GM19438 (cell line): ENCODE measurements around the gene B4GALNT1.
"Not testable (repeated sequence)": the region's sequence is repeated elsewhere in the genome, so short reads cannot be mapped to it uniquely, and the experiment has no call there.

Experiments
- ATAC-seq: cut with Tn5 transposase; IDR thresholded peaks from one replicate; pipeline ENCODE4 v1.9.1; 2021; ENCODE audit warnings: low read depth; ENCODE audit not compliant: unreplicated experiment

The B4GALNT1 gene

GRCh38 chr12:57588951-57589610 is 43.9 kb downstream of the B4GALNT1 start:
- ATAC-seq = not testable (repeated sequence)

GRCh38 chr12:57586832-57587429 is 46.1 kb downstream of the B4GALNT1 start:
- ATAC-seq = no peak

- no peak for ATAC-seq
These were observed 46.9 kb downstream of the B4GALNT1 start for GRCh38 chr12:57586128-57586527.

GRCh38 chr12:57585156-57585555 is 47.8 kb downstream of the B4GALNT1 start:
- ATAC-seq = no peak

- ATAC-seq = no peak
These were observed 48.3 kb downstream of the B4GALNT1 start for GRCh38 chr12:57584690-57585089.

DNA sequence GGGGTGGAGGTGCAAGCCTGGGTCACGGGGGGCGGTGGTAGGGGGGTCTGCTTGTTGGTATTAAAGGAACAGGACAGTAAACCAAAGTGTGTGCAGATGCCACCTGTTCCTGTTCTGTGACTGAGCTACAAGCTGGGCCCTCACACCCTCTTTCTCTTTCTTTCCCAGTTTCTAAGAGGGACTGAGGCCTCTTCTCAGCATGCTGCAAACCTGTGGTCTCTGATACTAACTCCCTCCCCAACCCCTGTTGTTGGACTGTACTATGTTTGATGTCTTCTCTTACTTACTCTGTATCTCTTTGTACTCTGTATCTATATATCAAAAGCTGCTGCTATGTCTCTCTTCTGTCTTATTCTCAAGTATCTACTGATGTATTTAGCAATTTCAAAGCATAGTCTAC is 49.0 kb downstream of the B4GALNT1 start:
- ATAC-seq = no peak

GRCh38 chr12:57583008-57583831 is 49.8 kb downstream of the B4GALNT1 start:
- peak; percentile 99 for ATAC-seq

GRCh38 chr12:57582440-57582839 is 50.6 kb downstream of the B4GALNT1 start:
- ATAC-seq = no peak

DNA sequence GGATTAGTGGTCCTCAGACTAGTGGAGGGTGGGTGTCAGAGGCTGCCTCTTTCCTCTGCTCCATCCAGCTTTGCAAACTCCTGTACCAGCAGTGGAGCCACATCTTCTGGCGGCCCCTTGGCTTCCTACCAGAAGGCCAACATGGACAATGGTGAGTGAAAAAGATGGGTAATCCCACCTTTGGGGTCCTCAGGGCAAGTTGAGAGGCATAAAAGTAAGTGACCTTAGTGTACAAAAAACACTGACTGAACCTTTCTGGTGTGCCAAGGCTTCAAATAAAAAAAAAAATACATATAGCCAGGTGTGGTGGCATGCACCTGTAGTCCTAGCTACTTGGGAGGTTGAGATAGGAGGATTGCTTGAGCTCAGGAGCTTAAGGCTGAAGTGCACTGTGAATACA is 51.2 kb downstream of the B4GALNT1 start:
- ATAC-seq = no peak

DNA sequence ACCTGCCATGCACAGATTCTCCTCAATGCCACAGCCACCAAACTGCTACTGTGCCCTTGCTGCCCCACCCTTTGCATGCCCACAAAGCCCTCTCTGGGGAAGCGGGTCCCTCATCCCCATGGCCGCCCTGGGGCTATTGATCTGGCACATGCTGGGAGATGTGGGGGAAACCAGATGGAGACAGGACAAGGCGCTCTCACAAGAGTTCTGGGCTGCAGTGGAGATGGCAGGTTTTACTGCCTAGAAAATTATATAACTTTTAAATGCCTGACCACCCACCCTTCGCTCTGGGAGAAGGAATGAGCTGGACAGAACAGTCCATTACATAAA is 52.6 kb downstream of the B4GALNT1 start:
- no peak for ATAC-seq

GRCh38 chr12:57579677-57580465 is 53.1 kb downstream of the B4GALNT1 start:
- ATAC-seq = no peak

DNA sequence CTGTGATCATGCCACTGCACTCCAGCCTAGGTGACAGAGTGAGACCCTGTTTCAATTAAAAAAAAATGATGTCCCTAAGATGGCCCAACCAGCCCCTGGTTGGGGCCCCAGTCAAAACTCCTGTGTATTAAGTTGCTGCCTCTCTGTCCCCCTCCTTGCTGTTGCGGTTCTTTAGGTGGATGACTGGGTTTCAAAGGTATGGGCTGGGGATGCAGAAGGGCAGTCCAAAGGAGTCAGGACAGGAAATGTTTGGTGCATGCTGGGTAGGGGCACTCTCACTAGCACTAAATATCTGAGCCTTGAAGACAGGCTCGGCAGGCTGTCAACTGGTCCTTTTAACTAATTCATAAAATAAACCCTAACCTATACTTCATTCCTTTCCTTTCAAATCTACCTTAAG is 54.0 kb downstream of the B4GALNT1 start:
- ATAC-seq = no peak

DNA sequence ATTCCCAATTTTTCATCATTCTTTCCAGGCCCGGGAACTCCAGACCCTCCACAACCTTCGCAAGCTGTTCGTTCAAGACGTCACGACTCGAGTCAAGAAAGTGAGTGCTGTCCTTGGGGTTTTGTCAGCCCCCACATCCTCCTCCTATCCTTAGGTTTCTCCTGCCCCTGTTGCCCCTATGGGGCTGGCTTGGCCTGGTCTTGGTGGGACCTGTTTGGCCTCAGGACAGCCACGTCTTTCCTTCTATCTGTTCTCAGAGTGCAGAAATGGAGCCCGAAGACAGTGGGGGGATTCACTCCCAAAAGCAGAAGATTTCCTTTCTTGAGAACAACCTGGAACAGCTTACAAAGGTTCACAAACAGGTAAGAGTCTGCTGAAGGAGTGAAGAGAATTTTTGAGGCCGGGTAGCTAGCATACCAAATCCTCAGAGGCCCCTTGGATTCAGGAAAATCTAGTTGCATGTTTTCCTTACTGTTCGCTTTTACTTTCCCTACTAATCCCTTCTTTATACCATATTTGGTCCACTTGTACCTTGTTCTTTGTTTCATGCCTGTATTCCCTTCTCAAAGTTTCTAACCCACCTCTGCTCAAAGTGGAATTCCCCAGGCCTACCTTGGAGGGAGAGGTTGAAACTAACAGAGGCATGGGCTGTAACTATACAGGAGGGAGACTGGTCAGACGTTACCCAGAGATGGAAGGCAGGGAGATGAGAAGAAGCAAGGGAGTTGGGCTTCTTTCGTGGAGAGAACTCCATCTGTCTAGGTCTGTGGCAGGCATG is 54.8 kb downstream of the B4GALNT1 start:
- no peak for ATAC-seq

DNA sequence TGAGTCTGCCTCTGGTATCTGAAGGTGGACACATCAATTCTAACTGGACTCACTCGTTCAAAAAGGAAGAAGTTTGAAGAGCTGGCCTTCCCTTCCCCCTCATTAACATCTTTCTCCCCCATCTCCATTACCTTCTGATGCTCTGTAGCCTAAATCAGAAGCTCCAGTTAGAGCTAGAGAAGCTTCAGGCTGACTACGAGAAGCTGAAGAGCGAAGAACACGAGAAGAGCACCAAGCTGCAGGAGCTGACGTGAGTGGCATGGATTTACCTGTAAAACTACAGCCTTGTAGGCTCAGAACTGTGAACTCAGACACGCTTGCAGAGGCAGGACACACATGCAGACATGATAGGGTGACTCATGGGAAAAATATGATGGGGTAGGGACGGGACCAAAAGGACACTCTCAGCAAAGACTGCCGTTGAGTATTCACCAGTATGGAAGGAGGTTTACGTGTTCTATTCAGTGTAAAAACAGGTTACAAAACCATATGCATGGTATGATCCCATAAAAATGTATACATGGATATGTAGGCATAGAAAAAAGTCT is 56.3 kb downstream of the B4GALNT1 start:
- ATAC-seq = no peak
